Measurements from ENCODE around the gene NUFIP2.

DNA sequence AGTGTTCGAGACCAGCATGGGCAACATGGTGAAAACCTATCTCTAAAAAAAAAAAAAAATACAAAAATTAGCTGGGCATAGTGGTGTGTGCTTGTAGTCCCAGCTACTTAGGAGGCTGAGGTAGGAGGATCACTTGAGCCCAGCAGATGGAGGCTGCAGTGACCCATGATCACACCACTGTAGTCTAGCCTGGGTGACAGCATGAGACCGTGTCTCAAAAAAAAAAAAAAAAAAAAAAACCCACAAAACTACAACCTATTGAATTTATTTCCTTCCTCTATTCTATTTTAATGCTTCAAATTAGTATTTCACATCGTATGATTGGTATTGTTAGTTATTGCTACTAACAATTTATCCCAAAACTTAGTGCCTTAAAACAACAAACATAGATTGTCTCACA is 9.4 kb upstream of the NUFIP2 start:
- TF ChIP-seq, protein P1, sequence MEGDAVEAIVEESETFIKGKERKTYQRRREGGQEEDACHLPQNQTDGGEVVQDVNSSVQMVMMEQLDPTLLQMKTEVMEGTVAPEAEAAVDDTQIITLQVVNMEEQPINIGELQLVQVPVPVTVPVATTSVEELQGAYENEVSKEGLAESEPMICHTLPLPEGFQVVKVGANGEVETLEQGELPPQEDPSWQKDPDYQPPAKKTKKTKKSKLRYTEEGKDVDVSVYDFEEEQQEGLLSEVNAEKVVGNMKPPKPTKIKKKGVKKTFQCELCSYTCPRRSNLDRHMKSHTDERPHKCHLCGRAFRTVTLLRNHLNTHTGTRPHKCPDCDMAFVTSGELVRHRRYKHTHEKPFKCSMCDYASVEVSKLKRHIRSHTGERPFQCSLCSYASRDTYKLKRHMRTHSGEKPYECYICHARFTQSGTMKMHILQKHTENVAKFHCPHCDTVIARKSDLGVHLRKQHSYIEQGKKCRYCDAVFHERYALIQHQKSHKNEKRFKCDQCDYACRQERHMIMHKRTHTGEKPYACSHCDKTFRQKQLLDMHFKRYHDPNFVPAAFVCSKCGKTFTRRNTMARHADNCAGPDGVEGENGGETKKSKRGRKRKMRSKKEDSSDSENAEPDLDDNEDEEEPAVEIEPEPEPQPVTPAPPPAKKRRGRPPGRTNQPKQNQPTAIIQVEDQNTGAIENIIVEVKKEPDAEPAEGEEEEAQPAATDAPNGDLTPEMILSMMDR (IDR thresholded peaks at IDR 0.05), result no peak
- TF ChIP-seq POLR2AphosphoS5 (IDR thresholded peaks at IDR 0.05; ENCODE audit: low read depth, low read length) (no peak), TCF7L2 (IDR thresholded peaks at IDR 0.05; ENCODE audit: low read depth, low read length) (no peak), SIN3A (IDR thresholded peaks at IDR 0.05; ENCODE audit: borderline replicate concordance, insufficient read depth, low read depth, low read length) (no peak)
- TF ChIP-seq, protein P2, sequence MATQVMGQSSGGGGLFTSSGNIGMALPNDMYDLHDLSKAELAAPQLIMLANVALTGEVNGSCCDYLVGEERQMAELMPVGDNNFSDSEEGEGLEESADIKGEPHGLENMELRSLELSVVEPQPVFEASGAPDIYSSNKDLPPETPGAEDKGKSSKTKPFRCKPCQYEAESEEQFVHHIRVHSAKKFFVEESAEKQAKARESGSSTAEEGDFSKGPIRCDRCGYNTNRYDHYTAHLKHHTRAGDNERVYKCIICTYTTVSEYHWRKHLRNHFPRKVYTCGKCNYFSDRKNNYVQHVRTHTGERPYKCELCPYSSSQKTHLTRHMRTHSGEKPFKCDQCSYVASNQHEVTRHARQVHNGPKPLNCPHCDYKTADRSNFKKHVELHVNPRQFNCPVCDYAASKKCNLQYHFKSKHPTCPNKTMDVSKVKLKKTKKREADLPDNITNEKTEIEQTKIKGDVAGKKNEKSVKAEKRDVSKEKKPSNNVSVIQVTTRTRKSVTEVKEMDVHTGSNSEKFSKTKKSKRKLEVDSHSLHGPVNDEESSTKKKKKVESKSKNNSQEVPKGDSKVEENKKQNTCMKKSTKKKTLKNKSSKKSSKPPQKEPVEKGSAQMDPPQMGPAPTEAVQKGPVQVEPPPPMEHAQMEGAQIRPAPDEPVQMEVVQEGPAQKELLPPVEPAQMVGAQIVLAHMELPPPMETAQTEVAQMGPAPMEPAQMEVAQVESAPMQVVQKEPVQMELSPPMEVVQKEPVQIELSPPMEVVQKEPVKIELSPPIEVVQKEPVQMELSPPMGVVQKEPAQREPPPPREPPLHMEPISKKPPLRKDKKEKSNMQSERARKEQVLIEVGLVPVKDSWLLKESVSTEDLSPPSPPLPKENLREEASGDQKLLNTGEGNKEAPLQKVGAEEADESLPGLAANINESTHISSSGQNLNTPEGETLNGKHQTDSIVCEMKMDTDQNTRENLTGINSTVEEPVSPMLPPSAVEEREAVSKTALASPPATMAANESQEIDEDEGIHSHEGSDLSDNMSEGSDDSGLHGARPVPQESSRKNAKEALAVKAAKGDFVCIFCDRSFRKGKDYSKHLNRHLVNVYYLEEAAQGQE (IDR thresholded peaks at IDR 0.05; ENCODE audit: insufficient read depth in 1 of 2, low read depth in 2 of 2, low read length in 1 of 2), result no peak

Data from Panc1 (cell line).